Rectal smooth muscle tissue (tissue), 1 donor: ENCODE results near the gene STEAP1.
"Not testable (repeated sequence)": the region's sequence is repeated elsewhere in the genome, so short reads cannot be mapped to it uniquely, and the experiment has no call there.

ENCODE experiments used
- H3K27ac ChIP-seq: one replicate; pipeline ENCODE4 v1.7.0; 2013; ENCODE audit warnings: low read depth, low read length, inconsistent platforms
- H3K27me3 ChIP-seq: one replicate; pipeline ENCODE4 v1.7.0; 2013; ENCODE audit warnings: low read length; ENCODE audit not compliant: control insufficient read depth, insufficient read depth
- H3K36me3 ChIP-seq: one replicate; pipeline ENCODE4 v1.7.0; 2013; ENCODE audit warnings: low read length; ENCODE audit not compliant: control insufficient read depth, insufficient read depth
- H3K4me1 ChIP-seq: one replicate; pipeline ENCODE4 v1.7.0; 2013; ENCODE audit warnings: low read length; ENCODE audit not compliant: control insufficient read depth, insufficient read depth
- H3K4me3 ChIP-seq: one replicate; pipeline ENCODE4 v1.7.0; 2013; ENCODE audit warnings: low read length
- H3K9ac ChIP-seq: one replicate; pipeline ENCODE4 v1.7.0; 2013; ENCODE audit warnings: low read length

Gene STEAP1

GRCh38 chr7:90180011-90180585 is 25.8 kb downstream of the STEAP1 start:
- H3K9ac ChIP-seq: no peak overlapping the region
- H3K4me1 ChIP-seq: no peaks in the 10 kb centered on the region
- H3K4me3 ChIP-seq: no peak overlapping the region
- H3K27ac ChIP-seq: no peak overlapping the region
- H3K27me3 ChIP-seq: no peaks in the 10 kb centered on the region
- H3K36me3 ChIP-seq: no peaks in the 10 kb centered on the region

GRCh38 chr7:90180649-90181048 is 26.4 kb downstream of the STEAP1 start:
- Histone ChIP-seq H3K27ac (no peak overlapping the region), H3K36me3 (no peaks in the 10 kb centered on the region), H3K9ac (no peak overlapping the region), H3K27me3 (no peaks in the 10 kb centered on the region), H3K4me3 (no peak overlapping the region), H3K4me1 (no peaks in the 10 kb centered on the region)

GRCh38 chr7:90181485-90181884 is 27.2 kb downstream of the STEAP1 start:
- Histone ChIP-seq H3K27ac (no peak overlapping the region), H3K4me1 (no peaks in the 10 kb centered on the region), H3K4me3 (no peak overlapping the region), H3K9ac (no peak overlapping the region), H3K36me3 (no peaks in the 10 kb centered on the region), H3K27me3 (no peaks in the 10 kb centered on the region)

- not testable (repeated sequence) for H3K27me3 ChIP-seq, H3K36me3 ChIP-seq, H3K4me3 ChIP-seq, H3K27ac ChIP-seq, H3K9ac ChIP-seq, H3K4me1 ChIP-seq
These were observed 32.0 kb downstream of the STEAP1 start for GRCh38 chr7:90186290-90186689.

- H3K27ac ChIP-seq: no peak overlapping the region
These were observed 33.3 kb downstream of the STEAP1 start for GRCh38 chr7:90187507-90188050.

GRCh38 chr7:90188281-90188680 is 34.0 kb downstream of the STEAP1 start:
- no peak overlapping the region for H3K9ac ChIP-seq
- H3K4me1 ChIP-seq: no peaks in the 10 kb centered on the region
- no peak overlapping the region for H3K27ac ChIP-seq
- H3K36me3 ChIP-seq: no peaks in the 10 kb centered on the region
- no peaks in the 10 kb centered on the region for H3K27me3 ChIP-seq
- no peak overlapping the region for H3K4me3 ChIP-seq

More at GRCh38 chr7:90187507-90188050, 33.3 kb downstream of the STEAP1 start:
- Histone ChIP-seq H3K9ac (no peak overlapping the region), H3K4me1 (no peaks in the 10 kb centered on the region), H3K4me3 (no peak overlapping the region), H3K36me3 (no peaks in the 10 kb centered on the region), H3K27me3 (no peaks in the 10 kb centered on the region)

- Histone ChIP-seq H3K36me3 (no peaks in the 10 kb centered on the region), H3K4me1 (no peaks in the 10 kb centered on the region), H3K9ac (no peak overlapping the region), H3K27ac (no peak overlapping the region), H3K4me3 (no peak overlapping the region), H3K27me3 (no peaks in the 10 kb centered on the region)
These were observed 36.7 kb downstream of the STEAP1 start for GRCh38 chr7:90190995-90191394.

GRCh38 chr7:90191648-90192047 is 37.4 kb downstream of the STEAP1 start:
- H3K9ac ChIP-seq: no peak overlapping the region
- no peak overlapping the region for H3K4me3 ChIP-seq
- no peaks in the 10 kb centered on the region for H3K4me1 ChIP-seq
- no peaks in the 10 kb centered on the region for H3K36me3 ChIP-seq
- no peak overlapping the region for H3K27ac ChIP-seq
- no peaks in the 10 kb centered on the region for H3K27me3 ChIP-seq

- no peaks in the 10 kb centered on the region for H3K4me1 ChIP-seq
- H3K27me3 ChIP-seq: no peaks in the 10 kb centered on the region
- no peaks in the 10 kb centered on the region for H3K36me3 ChIP-seq
- no peak overlapping the region for H3K4me3 ChIP-seq
- H3K27ac ChIP-seq: no peak overlapping the region
- H3K9ac ChIP-seq: no peak overlapping the region
These were observed 38.8 kb downstream of the STEAP1 start for GRCh38 chr7:90192876-90193750.

- Histone ChIP-seq H3K27ac (no peak overlapping the region), H3K36me3 (no peaks in the 10 kb centered on the region), H3K9ac (no peak overlapping the region), H3K4me1 (no peaks in the 10 kb centered on the region), H3K27me3 (no peaks in the 10 kb centered on the region), H3K4me3 (no peak overlapping the region)
These were observed 40.9 kb downstream of the STEAP1 start for GRCh38 chr7:90194911-90195809.

GRCh38 chr7:90201500-90202195 is 47.4 kb downstream of the STEAP1 start:
- no peak overlapping the region for H3K27ac ChIP-seq
- no peaks in the 10 kb centered on the region for H3K27me3 ChIP-seq
- no peak overlapping the region for H3K4me3 ChIP-seq
- no peaks in the 10 kb centered on the region for H3K4me1 ChIP-seq
- H3K9ac ChIP-seq: no peak overlapping the region
- H3K36me3 ChIP-seq: no peaks in the 10 kb centered on the region

GRCh38 chr7:90207956-90208355 is 53.7 kb downstream of the STEAP1 start:
- no peak overlapping the region for H3K27ac ChIP-seq
- no peaks in the 10 kb centered on the region for H3K36me3 ChIP-seq
- no peak overlapping the region for H3K9ac ChIP-seq
- H3K4me3 ChIP-seq: no peak overlapping the region
- H3K27me3 ChIP-seq: no peaks in the 10 kb centered on the region
- no peaks in the 10 kb centered on the region for H3K4me1 ChIP-seq
